GM19395 (cell line): ENCODE results near the gene SHANK3.

Experiments
- ATAC-seq: cut with Tn5 transposase; IDR thresholded peaks from one replicate; pipeline ENCODE4 v1.9.1; 2021; ENCODE audit warnings: mild to moderate bottlenecking, moderate library complexity; ENCODE audit not compliant: unreplicated experiment

Gene SHANK3

DNA sequence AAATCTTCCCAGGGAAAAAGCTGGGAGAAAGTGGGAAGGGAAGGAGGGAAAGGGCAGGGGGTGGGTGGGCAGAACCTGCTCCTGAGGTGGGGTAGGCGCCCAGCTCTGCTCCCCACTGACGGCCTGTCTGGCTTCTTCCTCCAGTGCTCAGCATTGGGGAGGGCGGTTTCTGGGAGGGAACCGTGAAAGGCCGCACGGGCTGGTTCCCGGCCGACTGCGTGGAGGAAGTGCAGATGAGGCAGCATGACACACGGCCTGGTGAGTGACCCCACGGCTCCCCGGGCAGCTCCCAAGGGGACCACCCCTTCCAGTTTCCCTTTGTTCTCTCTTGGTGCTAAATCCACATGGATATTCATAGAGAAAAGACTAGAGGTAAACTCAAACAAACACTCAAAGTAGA lies 25.9 kb downstream of the SHANK3 start:
- no peak for ATAC-seq

DNA sequence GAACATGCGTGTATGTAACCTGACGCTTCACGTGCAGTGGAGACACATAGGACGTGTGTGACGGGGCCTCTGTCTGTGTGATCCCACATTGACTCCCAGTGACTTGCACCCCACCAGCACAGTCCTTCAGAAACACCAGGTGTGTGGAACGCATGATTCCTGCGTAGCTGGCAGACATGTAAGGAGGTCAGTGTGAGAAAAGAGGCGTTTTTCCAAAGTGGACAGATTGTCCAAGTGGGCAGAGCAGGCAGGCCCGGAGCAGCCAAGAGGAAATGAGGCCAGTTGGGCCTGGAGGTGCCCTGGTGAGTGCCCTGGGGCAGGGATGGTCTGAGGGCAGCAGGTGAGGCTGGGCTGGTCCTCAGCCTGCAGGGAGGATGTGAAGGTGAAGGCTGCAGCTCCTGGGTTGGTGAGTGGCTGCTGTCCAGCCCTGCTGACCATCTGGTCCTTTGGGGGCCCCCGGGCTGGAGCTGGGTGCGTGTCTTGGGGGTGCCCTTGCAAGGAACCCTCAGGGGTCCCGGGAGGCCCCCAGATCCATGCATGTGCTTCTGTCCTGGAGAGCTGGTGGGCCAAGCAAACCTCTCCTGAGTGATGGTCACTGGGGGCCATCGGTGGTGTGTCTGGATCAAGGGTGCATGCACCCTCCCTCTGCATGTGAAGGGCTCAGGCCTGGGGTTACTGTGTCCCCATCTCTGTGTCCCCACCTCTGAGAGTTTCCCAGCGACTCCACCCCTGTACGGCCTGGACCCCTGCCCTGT lies 26.6 kb downstream of the SHANK3 start:
- ATAC-seq: no peak

- no peak for ATAC-seq
These were observed 27.2 kb downstream of the SHANK3 start for GRCh38 chr22:50699756-50700386.

DNA sequence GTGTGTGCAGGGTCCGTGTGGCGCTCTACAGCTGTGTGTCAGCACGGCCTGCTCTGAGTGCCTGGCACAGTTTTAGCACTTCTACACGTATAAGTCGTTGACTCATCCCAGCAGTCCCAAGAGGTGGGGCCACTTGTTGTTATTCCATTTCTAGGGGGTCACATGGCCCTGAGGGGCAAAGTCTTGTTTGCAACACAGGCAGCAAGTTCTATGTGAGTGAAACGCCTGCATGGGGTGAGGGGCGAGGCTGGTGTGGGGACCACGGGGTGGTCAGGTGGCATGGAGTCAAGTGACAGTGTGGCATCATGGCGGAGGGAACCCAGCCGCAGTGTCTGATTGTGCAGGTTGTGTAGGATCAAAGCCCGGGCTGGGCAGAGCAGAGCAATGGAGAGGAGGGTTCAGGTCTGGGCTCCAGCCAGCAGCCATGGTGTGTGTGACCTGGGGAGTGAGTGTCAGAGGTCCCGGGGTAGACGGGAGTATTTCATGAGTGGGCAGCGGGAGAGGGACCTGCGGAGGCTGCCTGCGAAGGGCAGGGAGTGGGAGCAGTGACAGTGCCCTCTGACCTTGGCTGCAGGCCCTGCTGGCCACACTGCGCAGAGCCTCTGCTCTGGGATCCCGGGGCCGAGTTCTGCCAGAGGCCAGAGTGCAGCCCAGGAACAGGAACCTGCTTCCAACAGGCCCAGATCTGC lies 27.9 kb downstream of the SHANK3 start:
- no peak for ATAC-seq

DNA sequence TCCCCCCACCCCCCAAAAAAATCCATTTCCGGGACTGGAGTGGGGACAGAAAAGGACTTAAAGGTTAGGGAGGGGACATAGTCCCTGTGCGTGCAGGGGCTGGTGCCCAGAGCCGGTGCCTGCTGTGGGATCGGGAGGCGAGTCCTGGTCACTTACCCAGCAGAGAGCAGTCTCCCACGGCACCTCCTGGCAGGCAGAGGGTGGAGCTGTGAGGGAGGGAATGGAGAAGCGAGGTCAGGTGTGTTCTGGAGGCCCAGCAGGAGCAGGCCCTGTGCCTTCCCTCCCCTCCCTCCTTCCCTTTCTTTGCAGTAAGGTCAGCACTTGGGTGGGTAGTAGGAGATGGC lies 28.4 kb downstream of the SHANK3 start:
- no peak for ATAC-seq

DNA sequence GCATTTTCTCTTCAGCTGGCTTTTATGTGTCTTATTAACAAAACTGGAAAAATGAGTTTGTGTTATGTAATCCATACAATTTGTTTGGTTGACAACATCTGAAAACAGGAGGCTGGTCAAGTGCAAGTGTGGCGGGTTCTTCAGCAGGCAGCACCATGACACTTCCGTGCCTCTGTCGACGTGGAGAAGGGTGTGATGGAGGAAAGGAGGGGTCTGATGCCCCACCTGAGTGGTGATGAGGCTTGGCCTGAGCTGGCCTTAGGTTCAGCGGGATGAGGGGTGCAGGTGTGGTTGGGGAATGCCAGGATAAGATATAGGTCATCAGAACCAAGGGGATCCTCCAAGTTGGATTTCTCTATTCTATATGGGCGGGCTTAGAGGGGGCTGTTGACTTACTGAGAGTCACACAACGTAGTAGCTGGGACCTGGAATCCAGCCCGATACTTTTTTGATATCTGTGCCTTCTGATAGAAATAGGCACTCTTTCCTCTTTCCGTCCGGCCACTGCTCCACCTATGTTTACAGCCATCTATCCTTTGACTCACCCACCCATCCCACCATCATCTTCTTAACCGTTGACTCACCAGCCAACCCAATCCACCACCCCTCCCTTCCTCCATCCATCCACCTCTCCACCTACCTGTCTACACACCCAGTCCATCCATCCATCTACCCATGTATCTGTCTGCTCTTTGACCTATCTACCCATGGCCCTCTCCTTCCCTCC lies 29.0 kb downstream of the SHANK3 start:
- ATAC-seq: no peak

DNA sequence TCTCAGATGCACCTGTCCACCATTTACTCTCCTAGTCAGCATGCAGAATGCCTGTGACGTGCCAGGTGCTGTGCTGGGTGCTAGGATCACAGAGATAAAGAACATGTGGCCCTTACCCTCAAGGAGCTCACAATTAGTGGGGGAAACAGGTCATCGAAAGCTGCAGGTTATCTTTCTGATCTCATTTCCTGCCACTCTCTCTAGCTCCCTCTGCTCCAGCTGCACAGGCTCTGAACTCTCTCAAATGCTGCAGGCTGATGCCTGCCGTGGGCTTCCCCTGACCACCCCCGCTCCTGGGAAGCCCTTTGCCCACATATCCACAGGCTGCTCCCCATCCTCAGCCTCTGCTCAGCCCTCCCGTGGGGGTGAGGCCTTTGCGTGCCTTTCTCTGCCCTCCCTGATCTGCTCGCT lies 29.6 kb downstream of the SHANK3 start:
- ATAC-seq: no peak

- ATAC-seq: no peak
These were observed 30.4 kb downstream of the SHANK3 start for GRCh38 chr22:50702821-50703725.

- no peak for ATAC-seq
These were observed 31.3 kb downstream of the SHANK3 start for GRCh38 chr22:50703726-50704509.

GRCh38 chr22:50704510-50705218 lies 32.0 kb downstream of the SHANK3 start:
- ATAC-seq: no peak

- ATAC-seq: no peak
These were observed 32.6 kb downstream of the SHANK3 start for GRCh38 chr22:50705219-50705691.

- ATAC-seq: no peak
These were observed 33.3 kb downstream of the SHANK3 start for GRCh38 chr22:50705851-50706351.

DNA sequence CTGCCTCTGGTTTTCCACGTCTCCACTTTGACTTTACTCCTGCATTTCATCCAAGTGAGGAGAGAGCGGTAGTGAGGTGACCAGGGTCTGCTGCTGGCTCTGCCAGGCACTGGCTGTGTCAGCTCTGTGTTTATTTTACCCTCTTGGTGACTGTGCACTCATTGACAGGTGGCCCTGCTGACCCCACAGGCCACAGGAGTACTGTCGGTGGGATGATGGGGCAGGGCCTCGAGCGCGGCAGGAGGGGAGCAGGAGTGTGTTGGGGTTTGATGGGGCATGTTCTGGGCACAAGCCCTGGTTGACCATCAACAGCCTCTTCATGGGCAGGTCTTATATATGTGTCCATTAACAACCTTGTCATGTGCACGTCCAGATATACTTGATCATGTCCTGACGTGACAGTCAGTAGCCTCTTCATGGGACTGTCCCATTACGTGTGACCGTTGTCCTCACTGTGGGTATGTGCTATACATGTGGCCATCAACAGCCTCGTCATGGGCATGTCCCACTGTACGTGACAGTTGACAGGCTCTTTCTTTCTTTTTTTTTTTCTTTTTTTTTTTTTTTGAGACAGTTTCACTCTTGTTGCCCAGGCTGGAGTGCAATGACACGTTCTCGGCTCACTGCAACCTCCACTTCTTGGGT lies 34.0 kb downstream of the SHANK3 start:
- no peak for ATAC-seq

GRCh38 chr22:50708474-50708873 lies 35.9 kb downstream of the SHANK3 start:
- ATAC-seq: no peak

- ATAC-seq: no peak
These were observed 36.4 kb downstream of the SHANK3 start for GRCh38 chr22:50708996-50709395.

GRCh38 chr22:50710221-50710620 lies 37.6 kb downstream of the SHANK3 start:
- no peak for ATAC-seq

- ATAC-seq: no peak
These were observed 38.3 kb downstream of the SHANK3 start for GRCh38 chr22:50710886-50711285.
